GM12878 (cell line): ENCODE measurements around the gene AFAP1L2.

ENCODE experiments used
- EP300 ChIP-seq, 2 experiments: fragments of 150-350 bp in 1 of 2; IDR thresholded peaks; 2 replicates each; pipeline ENCODE4 v1.6.1; 2011 to 2012; ENCODE audit warnings: low read depth in 2 of 2, low read length in 2 of 2, borderline replicate concordance in 1 of 2, improper control_type of control experiment in 1 of 2, inconsistent platforms in 1 of 2; ENCODE audit not compliant: control insufficient read depth in 1 of 2
- IKZF2 ChIP-seq, 2 experiments: fragments of 450-650 bp; IDR thresholded peaks; 2 replicates each; pipeline ENCODE4 v1.6.1; 2017; ENCODE audit warnings: mild to moderate bottlenecking in 2 of 2, moderate library complexity in 2 of 2
- TCF12 ChIP-seq: IDR thresholded peaks from 2 replicates; pipeline ENCODE4 v1.6.1; 2011; ENCODE audit warnings: low read depth, mild to moderate bottlenecking, low read length
- TF ChIP-seq, protein P1 (sequence below), 3 experiments: IDR thresholded peaks in 2 of 3; conservative IDR thresholded peaks in 1 of 3; 2 replicates each; pipeline ENCODE4 v1.5.1; 2011; ENCODE audit warnings: low read depth in 3 of 3, low read length in 3 of 3, mild to moderate bottlenecking in 3 of 3, control low read depth in 2 of 3, moderate library complexity in 2 of 3, inconsistent platforms in 1 of 3, mixed read lengths in 1 of 3; ENCODE audit not compliant: control insufficient read depth in 2 of 3, insufficient read depth in 1 of 3; ENCODE audit errors: extremely low read depth in 1 of 3

DNA sequence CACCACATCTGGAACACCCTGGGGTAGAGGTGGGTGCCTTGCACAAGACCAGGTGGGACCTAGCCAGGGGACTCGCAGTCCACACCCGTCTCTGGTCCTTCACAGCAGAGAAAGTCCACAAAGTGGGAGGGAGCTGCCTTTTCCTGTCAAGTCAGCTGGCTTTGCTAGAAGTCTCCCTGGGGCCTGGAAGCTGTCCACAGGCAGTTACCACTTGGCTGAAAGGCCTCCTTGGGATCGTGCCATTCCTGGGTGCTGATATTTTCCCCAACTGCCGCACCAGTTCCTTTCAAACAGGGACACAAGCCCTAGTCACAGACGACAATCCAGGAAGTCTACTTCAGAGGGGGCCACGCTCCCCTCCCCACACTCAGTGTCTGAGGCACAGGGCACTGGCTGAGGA lies 75.4 kb downstream of the AFAP1L2 start:
- no peak for TF ChIP-seq TCF12
- TF ChIP-seq, protein P1, sequence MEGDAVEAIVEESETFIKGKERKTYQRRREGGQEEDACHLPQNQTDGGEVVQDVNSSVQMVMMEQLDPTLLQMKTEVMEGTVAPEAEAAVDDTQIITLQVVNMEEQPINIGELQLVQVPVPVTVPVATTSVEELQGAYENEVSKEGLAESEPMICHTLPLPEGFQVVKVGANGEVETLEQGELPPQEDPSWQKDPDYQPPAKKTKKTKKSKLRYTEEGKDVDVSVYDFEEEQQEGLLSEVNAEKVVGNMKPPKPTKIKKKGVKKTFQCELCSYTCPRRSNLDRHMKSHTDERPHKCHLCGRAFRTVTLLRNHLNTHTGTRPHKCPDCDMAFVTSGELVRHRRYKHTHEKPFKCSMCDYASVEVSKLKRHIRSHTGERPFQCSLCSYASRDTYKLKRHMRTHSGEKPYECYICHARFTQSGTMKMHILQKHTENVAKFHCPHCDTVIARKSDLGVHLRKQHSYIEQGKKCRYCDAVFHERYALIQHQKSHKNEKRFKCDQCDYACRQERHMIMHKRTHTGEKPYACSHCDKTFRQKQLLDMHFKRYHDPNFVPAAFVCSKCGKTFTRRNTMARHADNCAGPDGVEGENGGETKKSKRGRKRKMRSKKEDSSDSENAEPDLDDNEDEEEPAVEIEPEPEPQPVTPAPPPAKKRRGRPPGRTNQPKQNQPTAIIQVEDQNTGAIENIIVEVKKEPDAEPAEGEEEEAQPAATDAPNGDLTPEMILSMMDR (IDR thresholded peaks at IDR 0.05 in 2 of 3, conservative IDR thresholded peaks at IDR 0.05 in 1 of 3; ENCODE audit: control insufficient read depth in 2 of 3, extremely low read depth in 1 of 3, insufficient read depth in 1 of 3, low read depth in 3 of 3, low read length in 3 of 3): no peak
- no peak for TF ChIP-seq IKZF2 (IDR thresholded peaks at IDR 0.05)
- no peak for TF ChIP-seq EP300 (IDR thresholded peaks at IDR 0.05; ENCODE audit: borderline replicate concordance in 1 of 2, control insufficient read depth in 1 of 2, low read depth in 2 of 2, low read length in 2 of 2)
